ENCODE data around the gene CFAP46.

DNA sequence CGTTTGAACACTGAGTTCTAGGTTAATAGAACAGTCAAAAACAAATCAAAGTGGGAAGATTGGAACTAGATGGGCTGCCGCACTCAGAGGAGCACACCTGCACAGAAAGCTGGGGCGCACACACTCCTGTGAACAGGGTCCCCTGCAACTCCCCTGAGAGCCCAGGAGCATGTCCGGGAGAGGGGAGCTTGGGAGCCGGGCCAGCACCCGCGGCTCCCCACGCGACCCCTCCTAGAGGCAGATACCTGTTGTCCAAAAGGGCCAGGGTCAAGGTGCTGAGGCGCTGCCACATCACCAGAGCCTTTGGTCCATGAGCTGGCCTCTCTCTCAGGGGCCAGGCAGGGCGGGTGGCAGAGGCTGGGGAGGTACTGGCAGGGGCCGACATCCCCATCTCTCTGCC, 162.0 kb downstream of the CFAP46 start:
- TF ChIP-seq EZH2phosphoT487 (IDR thresholded peaks at IDR 0.05; ENCODE audit: borderline replicate concordance, low read depth) (no peak), RFX5 (IDR thresholded peaks at IDR 0.05; ENCODE audit: low read length) (no peak), POLR2AphosphoS5 (IDR thresholded peaks at IDR 0.05; ENCODE audit: low read depth, low read length) (no peak), RAD21 (IDR thresholded peaks at IDR 0.05; ENCODE audit: low read length) (no peak)
- TF ChIP-seq, protein P1, sequence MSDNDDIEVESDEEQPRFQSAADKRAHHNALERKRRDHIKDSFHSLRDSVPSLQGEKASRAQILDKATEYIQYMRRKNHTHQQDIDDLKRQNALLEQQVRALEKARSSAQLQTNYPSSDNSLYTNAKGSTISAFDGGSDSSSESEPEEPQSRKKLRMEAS (IDR thresholded peaks at IDR 0.05; ENCODE audit: low read depth): no peak
